NCI-H1105 treated with DMSO at 0.1 percent for 48 hours (cell line): ENCODE results near the gene SMG7.

ENCODE experiments used
- DNase-seq: peaks from one replicate; lab custom pipeline; 2025; lab: John Stamatoyannopoulos, UW

Gene SMG7

GRCh38 chr1:183470961-183471742 lies 1.1 kb upstream of the SMG7 start:
- DNase-seq, result peak; percentile 86

- peak; percentile 98 for DNase-seq
Observed at GRCh38 chr1:183471743-183472487, 384 bp upstream of the SMG7 start.

- DNase-seq, result no peak
Observed at GRCh38 chr1:183473217-183473536, 878 bp downstream of the SMG7 start.

GRCh38 chr1:183476081-183476480 lies 3.8 kb downstream of the SMG7 start:
- no peak for DNase-seq

- DNase-seq, result no peak
Observed at GRCh38 chr1:183477986-183478781, 5.9 kb downstream of the SMG7 start.

GRCh38 chr1:183480971-183481441 lies 8.7 kb downstream of the SMG7 start:
- DNase-seq, result no peak

GRCh38 chr1:183483224-183483623 lies 10.9 kb downstream of the SMG7 start:
- DNase-seq, result no peak

- DNase-seq, result no peak
Observed at GRCh38 chr1:183484254-183484653, 12.0 kb downstream of the SMG7 start.

- no peak for DNase-seq
Observed at GRCh38 chr1:183484851-183485250, 12.6 kb downstream of the SMG7 start.

GRCh38 chr1:183487674-183488442 lies 15.6 kb downstream of the SMG7 start:
- no peak for DNase-seq

GRCh38 chr1:183490932-183491331 lies 18.6 kb downstream of the SMG7 start:
- DNase-seq, result no peak

- DNase-seq, result no peak
Observed at GRCh38 chr1:183493540-183494245, 21.4 kb downstream of the SMG7 start.

- DNase-seq, result no peak
Observed at GRCh38 chr1:183495420-183495819, 23.1 kb downstream of the SMG7 start.

- no peak for DNase-seq
Observed at GRCh38 chr1:183497218-183497617, 24.9 kb downstream of the SMG7 start.

- no peak for DNase-seq
Observed at GRCh38 chr1:183498342-183498991, 26.2 kb downstream of the SMG7 start.

GRCh38 chr1:183505454-183506089 lies 33.3 kb downstream of the SMG7 start:
- no peak for DNase-seq

- no peak for DNase-seq
Observed at GRCh38 chr1:183506561-183506960, 34.3 kb downstream of the SMG7 start.

GRCh38 chr1:183508694-183509093 lies 36.4 kb downstream of the SMG7 start:
- DNase-seq, result no peak

GRCh38 chr1:183512450-183512849 lies 40.2 kb downstream of the SMG7 start:
- no peak for DNase-seq

GRCh38 chr1:183514235-183514634 lies 41.9 kb downstream of the SMG7 start:
- DNase-seq, result no peak
